Measurements from ENCODE around the gene PCDH15.

Gene PCDH15

DNA sequence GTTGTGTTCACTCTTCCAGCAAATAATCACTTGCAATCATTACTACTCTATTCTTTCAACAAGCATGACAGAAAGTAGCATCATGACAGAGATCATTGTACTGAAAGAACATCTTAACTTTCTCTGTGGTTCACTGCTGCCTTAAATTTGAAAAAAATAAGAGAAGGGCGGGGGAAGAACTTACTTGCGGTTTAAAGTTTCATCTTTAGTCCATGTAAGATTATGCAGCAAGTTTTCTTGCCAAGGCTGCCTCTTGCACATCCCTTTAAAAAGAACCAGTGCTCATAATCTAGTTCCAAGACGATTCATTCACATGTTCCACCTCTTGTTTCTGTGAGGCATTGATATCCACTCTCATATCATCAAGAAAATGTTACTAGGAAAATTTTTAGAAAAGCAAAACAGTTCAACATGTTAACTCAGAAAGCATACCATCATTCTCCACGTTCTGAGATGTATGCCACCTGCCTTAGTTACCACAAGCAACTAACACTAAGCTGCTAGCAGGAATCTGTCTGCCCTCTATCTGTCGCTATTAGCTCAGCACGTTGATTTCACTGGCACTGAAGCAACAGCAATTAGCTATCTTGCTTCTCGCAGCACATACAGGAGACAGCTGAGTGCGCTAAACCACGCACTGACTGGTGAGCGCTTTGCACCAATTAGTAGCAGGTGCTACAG is at the start of gene PCDH15:
Gene PCDH15, minus strand, starts transcription at position 491 of the 681 bp plus-strand sequence. CDS start 136,969 bp downstream, outside the sequence.
- no peak for DNase-seq (ENCODE audit: low read depth)

DNA sequence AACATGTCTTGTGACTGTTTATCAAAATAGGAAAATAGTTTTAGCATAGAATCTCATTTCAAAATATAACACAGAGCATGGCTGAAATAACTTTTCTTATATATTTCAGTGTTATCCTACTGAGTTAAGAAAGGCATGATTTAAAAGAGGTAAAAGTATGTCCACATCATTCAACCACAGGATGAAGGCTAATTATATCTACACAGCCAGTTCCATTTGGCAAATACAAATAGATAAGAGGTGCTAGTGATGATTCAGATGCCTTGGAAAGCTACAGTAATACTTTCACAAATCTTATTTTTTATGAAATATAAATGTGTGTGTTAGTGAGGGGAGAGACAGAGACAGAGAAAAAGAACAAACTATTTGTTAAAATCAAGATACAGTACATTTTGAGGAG is 42.9 kb upstream of the PCDH15 start:
- DNase-seq (ENCODE audit: low read depth): no peak

DNA sequence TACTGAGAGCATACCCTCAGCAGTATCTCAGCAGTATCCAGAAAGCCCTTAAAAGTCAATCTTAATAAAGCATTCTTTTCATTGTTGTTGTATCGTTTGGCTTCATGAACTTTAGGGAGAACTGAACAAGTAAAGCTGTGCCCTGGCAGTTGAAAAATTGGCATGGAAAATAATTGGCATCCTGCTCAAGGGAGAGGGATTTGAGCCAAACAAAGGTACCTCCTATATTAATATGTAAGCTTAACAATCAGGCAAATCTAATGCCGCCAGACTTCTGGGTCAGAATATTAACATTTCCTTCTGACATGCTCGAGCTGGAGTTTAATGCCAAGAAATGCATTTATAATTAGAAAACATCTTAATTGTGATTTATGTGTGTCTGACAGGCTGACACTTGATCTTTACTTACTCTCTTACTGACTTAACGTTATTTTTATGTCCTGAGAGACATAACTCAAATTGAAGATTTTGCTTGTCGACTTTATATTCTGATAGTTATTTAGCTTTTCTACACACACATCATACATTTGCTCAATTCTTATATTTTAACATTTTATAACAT is 42.1 kb upstream of the PCDH15 start:
- no peak for DNase-seq (ENCODE audit: low read depth)

DNA sequence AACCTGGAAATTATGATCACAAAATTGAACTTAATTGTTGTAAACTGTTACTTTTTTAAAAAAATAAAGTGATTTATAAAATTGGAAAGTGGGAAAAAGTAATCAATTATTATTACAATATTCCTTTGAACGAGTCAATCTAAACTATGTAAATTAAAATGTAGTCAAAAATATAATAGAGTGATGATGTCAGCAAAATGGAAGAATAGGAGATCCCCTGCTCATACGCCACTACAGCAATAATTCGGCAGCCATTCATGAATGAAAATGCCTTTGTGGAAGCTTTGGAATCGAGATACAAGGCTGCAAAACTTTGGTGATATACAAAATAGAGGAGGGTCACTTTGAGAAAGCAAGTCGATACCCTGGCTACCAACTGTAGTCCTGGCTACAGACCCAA is 36.4 kb upstream of the PCDH15 start:
- no peak for DNase-seq (ENCODE audit: low read depth)

- DNase-seq (ENCODE audit: low read depth): no peak
Measured at GRCh38 chr10:54833029-54833428, 32.0 kb upstream of the PCDH15 start.

- DNase-seq (ENCODE audit: low read depth): no peak
Measured at GRCh38 chr10:54826994-54827560, 26.0 kb upstream of the PCDH15 start.

DNA sequence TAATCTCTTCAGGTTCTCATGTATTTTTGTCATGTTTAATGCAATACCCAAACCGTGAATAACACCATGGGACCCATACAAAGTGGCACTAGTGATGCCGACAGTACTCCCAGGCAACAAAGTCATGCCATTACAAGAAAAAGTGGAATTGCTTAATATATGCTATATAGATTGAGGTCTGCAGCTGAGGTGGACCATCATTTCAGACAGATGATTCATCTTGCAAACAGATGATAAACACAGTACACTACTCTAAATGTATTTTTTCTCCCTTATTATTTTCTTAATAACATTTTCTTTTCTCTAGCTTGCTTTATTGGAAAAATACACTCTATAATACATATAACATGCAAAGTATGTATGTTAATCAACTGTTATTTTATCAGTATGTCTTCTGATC is 14.6 kb upstream of the PCDH15 start:
- DNase-seq (ENCODE audit: low read depth): no peak

- DNase-seq (ENCODE audit: low read depth): no peak
Measured at GRCh38 chr10:54808186-54808935, 7.3 kb upstream of the PCDH15 start.

DNA sequence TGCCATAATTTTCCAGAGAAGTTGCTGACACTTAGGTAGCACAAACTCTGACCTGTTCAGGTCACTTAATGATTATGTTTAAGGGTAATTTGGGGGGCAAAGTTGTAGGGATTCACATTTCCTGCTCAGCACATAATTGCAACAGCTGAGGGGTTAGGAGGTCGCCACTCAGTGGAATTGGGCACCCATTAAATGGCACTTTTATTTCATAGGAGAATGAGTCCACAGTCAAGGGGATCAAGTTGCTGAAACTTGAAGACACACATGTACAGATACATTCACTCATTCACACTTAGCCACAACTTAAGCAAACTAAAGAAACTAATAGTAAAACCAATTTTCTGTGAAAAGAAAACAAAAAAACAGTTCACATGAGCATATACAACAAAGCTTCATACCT is 1.5 kb downstream of the PCDH15 start:
- no peak for DNase-seq (ENCODE audit: low read depth)

GRCh38 chr10:54797636-54798321 is 3.3 kb downstream of the PCDH15 start:
- DNase-seq (ENCODE audit: low read depth): no peak

DNA sequence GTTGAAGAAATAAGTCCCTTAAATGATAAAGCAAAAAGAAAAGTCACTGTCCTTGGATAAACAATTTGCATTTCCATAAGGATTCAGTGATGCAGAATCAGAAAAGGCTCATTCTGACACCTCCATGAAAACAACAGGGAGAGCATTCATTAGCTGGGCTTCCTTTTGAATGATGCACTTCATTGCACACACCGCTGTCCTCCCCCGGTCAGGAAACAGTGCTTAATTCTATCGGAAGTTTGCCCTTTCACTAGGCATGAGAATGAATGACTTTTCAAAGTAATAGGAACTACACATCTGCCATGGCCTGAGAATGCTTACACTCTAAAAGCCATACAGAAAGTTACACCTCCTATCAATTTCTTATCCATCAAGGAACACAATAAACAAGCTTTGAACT is 4.2 kb downstream of the PCDH15 start:
- no peak for DNase-seq (ENCODE audit: low read depth)

DNA sequence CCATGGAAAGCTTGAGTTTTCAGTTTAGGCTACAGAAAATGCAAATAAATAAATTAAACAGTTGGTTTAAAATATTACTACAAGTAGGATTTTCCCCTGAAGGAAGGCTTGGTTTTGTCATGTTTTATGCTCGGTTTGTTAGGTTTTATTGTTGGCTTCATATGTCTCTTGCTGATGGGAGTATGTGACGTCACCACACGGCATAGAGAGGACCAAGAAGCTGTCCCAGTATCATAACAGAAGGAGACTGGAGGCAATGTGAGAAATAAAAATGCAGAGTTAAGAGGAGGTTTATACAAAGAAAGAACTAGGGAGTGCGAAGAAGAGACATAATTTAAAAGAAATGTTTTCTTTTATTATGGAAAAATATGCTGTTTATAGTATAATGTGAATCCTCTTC is 24.4 kb downstream of the PCDH15 start:
- DNase-seq (ENCODE audit: low read depth): no peak

GRCh38 chr10:54772468-54773122 is 28.4 kb downstream of the PCDH15 start:
- DNase-seq (ENCODE audit: low read depth): no peak

- no peak for DNase-seq (ENCODE audit: low read depth)
Measured at GRCh38 chr10:54769051-54769450, 32.0 kb downstream of the PCDH15 start.

DNA sequence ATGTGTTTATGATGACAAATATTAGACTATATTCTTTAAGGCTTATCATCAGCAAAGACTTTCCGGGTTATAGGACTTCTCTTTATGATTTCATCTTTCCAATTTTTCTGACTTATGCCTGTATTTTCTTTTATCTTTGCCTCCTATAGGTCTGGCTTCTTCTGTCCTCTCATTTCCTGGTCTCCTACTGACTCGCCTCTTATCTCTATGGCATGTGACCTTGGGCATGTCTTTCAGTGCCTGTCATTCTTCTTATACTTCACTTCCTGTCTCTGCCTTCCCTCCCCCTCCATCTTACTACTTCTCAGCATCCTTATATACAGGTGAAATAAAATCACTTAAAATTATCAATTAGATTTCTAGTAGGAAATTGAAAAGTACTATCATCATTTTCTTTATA is 42.2 kb downstream of the PCDH15 start:
- no peak for DNase-seq (ENCODE audit: low read depth)

- no peak for DNase-seq (ENCODE audit: low read depth)
Measured at GRCh38 chr10:54749623-54750022, 51.4 kb downstream of the PCDH15 start.

DNA sequence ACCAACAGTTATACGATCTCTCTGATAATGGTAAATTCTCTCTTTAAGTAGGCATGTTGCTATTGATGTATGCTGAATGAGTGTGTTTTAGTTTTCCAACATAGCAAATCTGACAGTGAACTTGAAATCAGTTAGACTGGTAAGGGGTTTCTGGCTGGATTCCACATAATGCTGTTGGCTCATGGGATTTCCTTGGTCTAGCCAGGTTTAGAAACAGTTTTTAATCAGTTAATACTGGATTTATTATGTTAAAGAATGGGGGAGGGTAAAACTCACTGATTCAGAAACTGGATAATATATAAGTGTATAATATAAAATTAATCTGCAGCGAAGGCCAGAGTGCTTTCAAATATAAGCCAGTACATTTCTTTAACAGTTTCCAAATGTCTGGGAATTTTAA is 55.6 kb downstream of the PCDH15 start:
- DNase-seq (ENCODE audit: low read depth): no peak

GRCh38 chr10:54742416-54742815 is 58.6 kb downstream of the PCDH15 start:
- DNase-seq (ENCODE audit: low read depth): no peak

- no peak for DNase-seq (ENCODE audit: low read depth)
Measured at GRCh38 chr10:54728511-54728910, 72.5 kb downstream of the PCDH15 start.

DNA sequence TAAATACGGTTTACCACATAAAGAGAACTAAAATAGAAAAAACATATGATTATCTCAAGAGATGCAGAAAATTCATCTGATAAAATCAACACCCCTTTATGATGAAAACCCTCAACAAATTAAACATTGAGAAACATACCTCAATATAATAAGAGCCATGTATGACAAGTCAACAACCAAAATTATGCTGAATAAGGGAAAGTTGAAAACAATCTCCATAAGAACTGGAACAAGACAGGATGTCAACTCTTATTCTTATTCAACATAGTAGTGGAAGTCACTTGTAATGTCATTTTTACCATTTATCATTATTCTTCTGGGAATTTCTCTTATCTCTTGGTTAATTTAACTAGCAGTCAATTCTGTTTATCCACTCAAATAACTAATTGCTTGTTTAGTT is 79.0 kb downstream of the PCDH15 start:
- no peak for DNase-seq (ENCODE audit: low read depth)

DNA sequence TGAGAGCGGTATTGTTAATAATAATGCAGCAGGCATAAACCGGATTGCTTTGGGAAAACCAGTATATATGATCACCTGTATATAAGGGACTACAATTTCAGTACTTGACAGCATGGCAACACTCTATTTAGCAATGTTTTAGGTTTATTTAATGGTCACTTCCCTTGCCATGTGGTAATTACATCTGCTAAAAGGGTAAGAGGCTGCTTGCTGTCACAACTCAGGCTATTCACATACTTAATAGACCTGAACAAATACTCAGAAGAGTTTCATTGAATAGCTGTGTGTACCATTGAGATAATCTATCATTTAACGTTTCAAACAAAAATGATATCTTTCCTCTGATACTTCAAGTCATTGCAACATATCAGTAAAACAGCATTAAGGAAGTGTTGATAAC is 90.1 kb downstream of the PCDH15 start:
- DNase-seq (ENCODE audit: low read depth): no peak

GRCh38 chr10:54708591-54708990 is 92.4 kb downstream of the PCDH15 start:
- DNase-seq (ENCODE audit: low read depth): no peak
